HEK293T (cell line): ENCODE results near the gene CLEC17A.

Experiments
- ELF4 ChIP-seq: fragments of 450-650 bp; IDR thresholded peaks from 2 replicates; pipeline ENCODE4 v1.6.1; 2017; ENCODE audit warnings: antibody characterized with exemption
- FOXA1 ChIP-seq: fragments of 450-650 bp; IDR thresholded peaks from 2 replicates; pipeline ENCODE4 v1.6.1; 2016; ENCODE audit warnings: mild to moderate bottlenecking
- HDGF ChIP-seq: fragments of 450-650 bp; IDR thresholded peaks from 2 replicates; pipeline ENCODE4 v1.6.1; 2017; ENCODE audit warnings: antibody characterized with exemption, borderline replicate concordance
- LEF1 ChIP-seq: fragments of 450-650 bp; IDR thresholded peaks from 2 replicates; pipeline ENCODE4 v1.6.1; 2017; ENCODE audit warnings: mild to moderate bottlenecking, borderline replicate concordance
- NFRKB ChIP-seq: fragments of 450-650 bp; IDR thresholded peaks from 2 replicates; pipeline ENCODE4 v1.6.1; 2016; ENCODE audit warnings: mild to moderate bottlenecking, moderate library complexity
- SP1 ChIP-seq: fragments of 450-650 bp; IDR thresholded peaks from 2 replicates; pipeline ENCODE4 v1.6.1; 2017

DNA sequence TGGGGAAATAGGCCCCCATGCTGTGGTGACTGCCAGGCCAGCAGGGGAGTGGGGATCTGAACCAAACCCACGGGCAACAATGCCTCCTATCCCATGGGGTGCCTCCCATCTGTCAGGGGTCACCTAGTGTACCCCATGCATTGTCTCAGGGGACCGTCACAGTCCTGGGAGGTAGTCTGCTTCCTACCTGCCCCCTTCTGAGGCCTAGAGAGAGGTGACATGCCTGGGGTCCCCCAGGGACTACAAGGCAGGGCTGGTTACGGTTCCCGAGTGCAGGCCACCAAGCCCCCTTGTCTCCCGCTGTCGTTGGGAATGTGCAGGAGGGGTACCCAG, 22.1 kb upstream of the CLEC17A start:
- TF ChIP-seq FOXA1: no peak
- TF ChIP-seq NFRKB: no peak
- TF ChIP-seq LEF1: no peak
- TF ChIP-seq HDGF: no peak
- TF ChIP-seq ELF4: no peak
- no peak for TF ChIP-seq SP1
